ENCODE data around the gene LAMA3. TPM values are rescaled to one million over a fixed set of nuclear protein-coding genes. Genes with fewer than 3 reads are reported as not detected.

LAMA3 gene
- total RNA-seq, 2 donors from 2014 or later, result 0.07 TPM; not detected in 1

DNA sequence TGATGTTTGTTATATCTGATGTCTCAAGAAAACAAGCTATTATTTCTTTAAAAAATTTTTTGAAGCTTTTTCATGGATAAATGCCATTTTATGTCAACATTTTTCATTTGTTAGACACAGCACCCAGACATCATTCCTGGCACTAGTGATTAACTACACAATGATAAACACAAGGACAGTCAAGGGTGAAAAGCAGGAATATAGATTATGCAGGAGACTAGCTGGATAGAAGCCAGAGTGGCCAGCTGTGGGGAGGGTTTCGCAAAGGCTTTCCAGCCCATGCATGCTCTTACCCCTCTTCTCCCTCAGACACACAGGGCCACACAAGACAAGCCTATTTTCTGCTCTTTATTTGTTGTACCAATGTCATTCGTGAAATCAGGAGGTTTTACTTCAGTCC is 198.2 kb downstream of the LAMA3 start:
- no peak overlapping the region for H3K27ac Mint-ChIP-seq
- peaks cover 4% of the 10 kb centered on the region for H3K36me3 Mint-ChIP-seq (ENCODE audit: low read depth)
- H3K4me1 Mint-ChIP-seq, result peaks cover 22% of the 10 kb centered on the region
- no peak overlapping the region for H3K4me3 Mint-ChIP-seq
- no peak for DNase-seq
- no peaks in the 10 kb centered on the region for H3K9me3 ChIP-seq (ENCODE audit: control insufficient read depth, low read length, poor library complexity, severe bottlenecking)
- H3K27me3 Mint-ChIP-seq, result no peaks in the 10 kb centered on the region
- no peak for ATAC-seq

DNA sequence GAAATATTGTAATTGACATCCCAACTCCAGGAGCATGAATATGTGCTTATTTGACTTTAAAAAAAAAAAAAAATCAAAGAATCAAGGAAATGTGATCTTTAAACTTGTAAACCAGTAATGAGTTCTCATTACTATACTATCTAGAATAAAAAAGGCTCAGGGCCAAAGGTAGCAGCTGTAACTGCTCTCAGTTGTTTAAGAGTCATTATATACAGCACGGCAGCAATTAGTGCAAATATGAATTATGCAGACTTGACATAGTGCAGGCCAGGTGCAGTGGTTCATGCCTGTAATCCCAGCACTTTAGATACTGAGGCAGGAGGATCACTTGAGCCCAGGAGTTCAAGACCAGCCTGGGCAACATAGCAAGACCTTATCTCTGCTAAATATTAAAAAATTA is 199.6 kb downstream of the LAMA3 start:
- peaks cover 19% of the 10 kb centered on the region for H3K4me1 Mint-ChIP-seq

DNA sequence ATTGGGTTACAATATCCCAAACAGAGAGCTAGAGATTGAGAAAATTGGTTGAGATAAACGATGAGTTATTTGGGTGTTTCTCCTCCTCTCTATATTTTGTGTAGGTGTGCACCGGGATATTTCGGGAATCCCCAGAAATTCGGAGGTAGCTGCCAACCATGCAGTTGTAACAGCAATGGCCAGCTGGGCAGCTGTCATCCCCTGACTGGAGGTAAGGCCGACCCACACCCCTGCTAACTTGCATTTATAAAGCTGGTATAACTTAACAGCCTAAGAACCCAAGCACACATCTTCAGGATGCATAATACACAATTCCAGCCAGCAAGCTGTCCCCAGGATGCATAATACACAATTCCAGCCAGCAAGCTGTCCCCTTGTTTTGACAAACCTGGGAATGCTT is 200.7 kb downstream of the LAMA3 start:
- Mint-ChIP-seq H3K36me3 (ENCODE audit: low read depth) (peaks cover 2% of the 10 kb centered on the region), H3K4me3 (no peak overlapping the region), H3K27me3 (no peaks in the 10 kb centered on the region), H3K4me1 (peaks cover 16% of the 10 kb centered on the region), H3K27ac (no peak overlapping the region)
- no peaks in the 10 kb centered on the region for H3K9me3 ChIP-seq (ENCODE audit: control insufficient read depth, low read length, poor library complexity, severe bottlenecking)
- DNase-seq, result no peak
- no peak for ATAC-seq

More for the DNA sequence above, 199.6 kb downstream of the LAMA3 start:
- Mint-ChIP-seq H3K36me3 (ENCODE audit: low read depth) (peaks cover 2% of the 10 kb centered on the region), H3K4me3 (no peak overlapping the region), H3K27me3 (no peaks in the 10 kb centered on the region), H3K27ac (no peak overlapping the region)
- H3K9me3 ChIP-seq (ENCODE audit: control insufficient read depth, low read length, poor library complexity, severe bottlenecking), result no peaks in the 10 kb centered on the region
- no peak for ATAC-seq
- no peak for DNase-seq

DNA sequence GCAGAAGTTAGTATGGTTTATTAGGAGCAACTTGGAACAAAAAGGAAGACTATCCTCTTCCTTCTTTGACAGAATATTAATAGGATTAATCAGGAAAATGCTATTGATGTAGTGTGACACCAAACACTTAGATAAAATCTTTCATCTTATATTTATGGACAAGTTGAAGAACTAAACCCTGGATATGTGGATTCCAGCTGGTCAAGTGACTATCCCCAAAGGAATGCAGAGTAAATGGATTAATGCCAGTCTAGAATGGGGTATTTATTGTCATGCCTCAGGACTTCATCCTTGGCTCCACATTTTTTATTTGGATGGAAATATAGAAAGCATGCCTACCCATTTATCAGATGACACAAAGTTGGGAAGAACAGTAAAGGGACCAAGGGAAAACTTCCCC is 201.3 kb downstream of the LAMA3 start:
- H3K4me1 Mint-ChIP-seq, result peaks cover 12% of the 10 kb centered on the region
- H3K9me3 ChIP-seq (ENCODE audit: control insufficient read depth, low read length, poor library complexity, severe bottlenecking), result no peaks in the 10 kb centered on the region
- DNase-seq (no peak), ATAC-seq (no peak)
- H3K27me3 Mint-ChIP-seq, result no peaks in the 10 kb centered on the region
- no peak overlapping the region for H3K4me3 Mint-ChIP-seq
- no peak overlapping the region for H3K27ac Mint-ChIP-seq
- no peaks in the 10 kb centered on the region for H3K36me3 Mint-ChIP-seq (ENCODE audit: low read depth)

DNA sequence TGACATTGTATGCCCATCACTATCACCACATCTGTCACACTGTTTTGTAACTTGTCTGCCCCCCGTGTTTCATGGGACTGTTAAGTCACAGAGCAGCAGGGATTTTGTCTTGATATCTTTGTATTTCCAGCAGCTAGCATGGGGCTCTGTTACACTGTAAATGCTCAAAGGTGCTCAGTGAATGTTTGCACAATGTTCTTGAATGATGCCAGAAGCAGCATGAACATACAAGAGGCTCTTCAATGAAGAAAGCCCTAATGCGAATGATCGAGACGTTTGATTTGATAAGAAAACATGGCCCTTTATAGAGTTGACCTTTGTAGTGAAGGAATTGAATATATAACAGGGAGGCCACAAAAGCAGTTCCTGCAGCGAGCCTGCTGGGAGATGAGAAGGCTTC is 204.4 kb downstream of the LAMA3 start:
- DNase-seq, result no peak
- Mint-ChIP-seq H3K4me1 (no peaks in the 10 kb centered on the region), H3K4me3 (no peak overlapping the region), H3K27me3 (no peaks in the 10 kb centered on the region), H3K36me3 (ENCODE audit: low read depth) (no peaks in the 10 kb centered on the region), H3K27ac (peak overlapping the region; percentile 27)
- ATAC-seq, result no peak
- no peaks in the 10 kb centered on the region for H3K9me3 ChIP-seq (ENCODE audit: control insufficient read depth, low read length, poor library complexity, severe bottlenecking)

DNA sequence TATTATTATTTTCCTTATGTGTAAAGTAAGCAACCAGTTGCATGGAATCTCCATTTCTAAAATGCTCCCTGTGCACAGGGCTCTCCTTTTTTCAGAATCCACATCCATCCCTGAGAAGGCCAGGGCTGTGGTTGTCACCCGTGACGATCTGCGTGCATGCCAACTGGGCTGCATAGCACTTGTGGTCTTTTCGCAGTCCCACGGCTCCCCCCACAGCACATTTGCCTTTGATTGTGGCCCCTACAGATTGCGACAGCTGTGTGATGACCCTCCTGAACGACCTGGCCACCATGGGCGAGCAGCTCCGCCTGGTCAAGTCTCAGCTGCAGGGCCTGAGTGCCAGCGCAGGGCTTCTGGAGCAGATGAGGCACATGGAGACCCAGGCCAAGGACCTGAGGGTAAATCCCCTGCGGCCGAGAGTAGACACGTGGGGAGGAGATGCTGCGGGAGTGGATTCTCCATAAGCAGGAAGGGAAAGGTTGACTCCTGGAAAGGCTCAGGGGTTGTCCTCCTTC is 205.5 kb downstream of the LAMA3 start:
- Mint-ChIP-seq H3K4me1 (no peaks in the 10 kb centered on the region), H3K27me3 (no peaks in the 10 kb centered on the region), H3K36me3 (ENCODE audit: low read depth) (no peaks in the 10 kb centered on the region), H3K27ac (no peak overlapping the region), H3K4me3 (no peak overlapping the region)
- DNase-seq (no peak), ATAC-seq (no peak)
- H3K9me3 ChIP-seq (ENCODE audit: control insufficient read depth, low read length, poor library complexity, severe bottlenecking), result no peaks in the 10 kb centered on the region

DNA sequence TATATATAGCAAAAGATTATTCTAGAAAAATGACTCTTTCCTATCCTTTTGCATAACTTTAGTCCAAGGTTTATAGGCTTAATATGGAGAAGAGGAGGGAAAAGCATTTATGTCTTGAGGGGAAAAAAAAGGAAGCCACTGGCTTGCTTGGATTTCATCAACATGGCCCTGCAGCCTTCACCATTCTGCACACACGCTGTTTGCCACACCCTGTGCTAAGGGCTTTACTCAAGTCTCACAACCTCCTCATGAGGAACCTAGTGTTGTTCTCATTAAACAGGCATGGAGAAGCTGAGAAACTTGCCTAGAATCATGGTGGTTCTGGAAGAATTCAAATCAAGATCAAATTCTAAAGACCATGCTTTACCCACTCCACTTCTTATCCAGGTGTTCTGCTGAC is 208.0 kb downstream of the LAMA3 start:
- Mint-ChIP-seq H3K4me1 (peaks cover 3% of the 10 kb centered on the region), H3K4me3 (no peak overlapping the region), H3K27me3 (no peaks in the 10 kb centered on the region), H3K36me3 (ENCODE audit: low read depth) (no peaks in the 10 kb centered on the region), H3K27ac (no peak overlapping the region)
- ATAC-seq (no peak), DNase-seq (no peak)
- H3K9me3 ChIP-seq (ENCODE audit: control insufficient read depth, low read length, poor library complexity, severe bottlenecking), result no peaks in the 10 kb centered on the region

DNA sequence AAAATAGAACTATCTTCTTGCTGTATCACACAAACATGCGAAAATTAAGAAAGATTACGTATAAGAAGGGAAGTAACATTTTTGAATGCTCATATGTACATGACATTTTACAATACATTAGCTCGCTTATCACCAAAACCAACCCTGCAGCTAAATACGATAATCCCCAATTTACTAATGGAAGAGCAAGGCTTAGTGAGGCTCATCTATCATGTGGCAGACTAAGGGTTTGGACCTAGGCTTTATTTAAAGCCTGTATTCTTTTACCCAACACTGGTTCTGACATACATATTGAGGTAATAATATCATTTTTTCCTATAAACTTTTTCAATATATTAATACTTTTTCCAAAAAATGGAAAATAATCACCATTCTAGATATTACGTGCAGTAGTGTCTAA is 208.5 kb downstream of the LAMA3 start:
- DNase-seq, result no peak
- no peak overlapping the region for H3K4me3 Mint-ChIP-seq
- H3K36me3 Mint-ChIP-seq (ENCODE audit: low read depth), result no peaks in the 10 kb centered on the region
- no peaks in the 10 kb centered on the region for H3K27me3 Mint-ChIP-seq
- no peaks in the 10 kb centered on the region for H3K9me3 ChIP-seq (ENCODE audit: control insufficient read depth, low read length, poor library complexity, severe bottlenecking)
- no peak for ATAC-seq
- no peak overlapping the region for H3K27ac Mint-ChIP-seq
- peaks cover 3% of the 10 kb centered on the region for H3K4me1 Mint-ChIP-seq

DNA sequence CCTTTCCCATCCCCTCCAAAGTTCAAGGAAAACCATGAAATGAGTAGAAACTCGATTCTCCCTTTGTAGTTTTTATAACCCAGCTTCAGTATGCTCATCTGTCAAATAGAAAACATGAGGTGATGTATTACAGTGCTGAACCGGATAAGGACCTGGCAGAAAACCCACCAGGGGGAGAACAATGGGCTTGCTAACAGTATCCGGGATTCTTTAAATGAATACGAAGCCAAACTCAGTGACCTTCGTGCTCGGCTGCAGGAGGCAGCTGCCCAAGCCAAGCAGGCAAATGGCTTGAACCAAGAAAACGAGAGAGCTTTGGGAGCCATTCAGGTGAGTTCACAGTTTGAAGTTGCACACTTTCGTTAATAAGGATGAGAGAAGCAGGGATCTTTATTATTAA is 211.7 kb downstream of the LAMA3 start:
- H3K27ac Mint-ChIP-seq, result peak overlapping the region; percentile 51
- DNase-seq, result no peak
- H3K9me3 ChIP-seq (ENCODE audit: control insufficient read depth, low read length, poor library complexity, severe bottlenecking), result no peaks in the 10 kb centered on the region
- no peaks in the 10 kb centered on the region for H3K36me3 Mint-ChIP-seq (ENCODE audit: low read depth)
- ATAC-seq, result no peak
- no peak overlapping the region for H3K4me3 Mint-ChIP-seq
- H3K4me1 Mint-ChIP-seq, result peaks cover 3% of the 10 kb centered on the region
- no peaks in the 10 kb centered on the region for H3K27me3 Mint-ChIP-seq

DNA sequence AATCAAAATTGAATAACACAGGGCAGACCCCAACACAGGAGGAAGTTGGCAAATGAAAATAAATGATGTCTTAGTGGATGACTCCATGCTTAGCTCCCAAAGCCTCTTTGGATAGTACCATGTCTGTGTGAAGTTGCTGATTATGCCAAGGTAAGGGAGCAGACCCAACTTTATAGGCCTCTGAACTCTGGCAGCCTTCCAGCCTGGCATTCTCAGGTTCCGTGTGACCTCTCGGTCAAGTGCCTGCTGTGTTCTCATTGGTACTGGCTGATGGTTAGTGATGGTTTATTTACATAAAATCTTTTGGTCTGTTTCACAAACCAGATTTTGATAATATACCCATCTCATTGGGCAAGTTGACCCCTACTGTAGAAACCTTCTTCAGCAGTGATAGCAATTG is 213.1 kb downstream of the LAMA3 start:
- Mint-ChIP-seq H3K27ac (no peak overlapping the region), H3K27me3 (no peaks in the 10 kb centered on the region), H3K36me3 (ENCODE audit: low read depth) (no peaks in the 10 kb centered on the region), H3K4me3 (no peak overlapping the region), H3K4me1 (peaks cover 3% of the 10 kb centered on the region)
- ATAC-seq (no peak), DNase-seq (no peak)
- H3K9me3 ChIP-seq (ENCODE audit: control insufficient read depth, low read length, poor library complexity, severe bottlenecking), result no peaks in the 10 kb centered on the region

DNA sequence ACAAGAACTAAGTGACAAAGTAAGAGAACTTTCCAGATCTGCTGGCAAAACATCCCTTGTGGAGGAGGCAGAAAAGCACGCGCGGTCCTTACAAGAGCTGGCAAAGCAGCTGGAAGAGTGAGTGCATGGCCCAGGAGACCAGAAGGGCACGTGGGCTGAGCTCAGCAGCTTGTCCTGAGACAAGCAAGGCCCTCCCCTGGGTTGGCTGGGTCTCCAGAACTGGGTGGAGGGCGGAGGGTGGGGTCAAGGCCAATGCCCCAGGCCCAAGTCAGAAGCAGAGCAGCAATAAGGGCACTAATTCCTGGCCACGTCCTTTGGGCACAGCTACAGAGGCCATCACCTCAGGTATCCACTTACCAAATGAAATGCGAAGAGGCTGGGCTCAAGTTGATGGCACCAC is 214.7 kb downstream of the LAMA3 start:
- DNase-seq, result no peak
- Mint-ChIP-seq H3K27ac (no peak overlapping the region), H3K4me1 (peaks cover 3% of the 10 kb centered on the region), H3K4me3 (no peak overlapping the region), H3K27me3 (no peaks in the 10 kb centered on the region), H3K36me3 (ENCODE audit: low read depth) (no peaks in the 10 kb centered on the region)
- ATAC-seq, result no peak
- H3K9me3 ChIP-seq (ENCODE audit: control insufficient read depth, low read length, poor library complexity, severe bottlenecking), result no peaks in the 10 kb centered on the region

DNA sequence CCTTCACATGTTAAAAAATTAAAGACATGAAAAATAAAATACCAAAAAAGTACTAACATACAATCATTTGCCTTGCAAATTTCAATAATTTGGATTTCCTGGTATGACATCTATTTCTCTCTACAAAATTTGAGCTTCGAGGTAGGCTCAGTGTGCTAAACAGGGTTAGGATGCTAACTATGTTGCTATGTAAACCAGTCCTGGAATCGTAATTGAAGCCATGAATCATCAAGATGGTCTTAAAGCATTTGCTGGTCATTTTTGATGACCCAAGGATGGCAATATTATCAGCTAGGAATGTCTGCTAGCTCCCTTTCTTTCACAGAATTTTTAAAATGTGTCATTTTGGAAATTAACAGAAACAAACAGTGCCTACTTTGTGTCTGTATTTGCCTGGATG is 217.4 kb downstream of the LAMA3 start:
- Mint-ChIP-seq H3K4me3 (no peak overlapping the region), H3K27ac (no peak overlapping the region), H3K27me3 (no peaks in the 10 kb centered on the region), H3K36me3 (ENCODE audit: low read depth) (no peaks in the 10 kb centered on the region), H3K4me1 (no peaks in the 10 kb centered on the region)
- H3K9me3 ChIP-seq (ENCODE audit: control insufficient read depth, low read length, poor library complexity, severe bottlenecking), result no peaks in the 10 kb centered on the region
- ATAC-seq (no peak), DNase-seq (no peak)

DNA sequence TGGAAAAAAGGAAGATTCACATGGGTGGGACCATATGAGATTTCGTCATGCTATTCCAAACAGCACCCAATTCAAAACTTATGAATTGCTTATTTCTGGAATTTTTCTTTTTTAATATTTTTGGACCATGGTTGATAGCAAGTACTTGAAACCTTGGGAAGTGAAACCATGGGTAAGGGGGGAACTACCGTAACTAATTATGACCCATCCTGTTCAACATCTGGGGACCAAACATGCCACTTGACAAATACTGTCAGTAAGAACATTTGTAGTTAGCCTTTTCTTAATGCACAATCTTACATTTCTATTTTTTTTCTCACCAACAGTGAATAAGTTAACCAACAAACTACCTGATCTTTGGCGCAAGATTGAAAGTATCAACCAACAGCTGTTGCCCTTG is 219.6 kb downstream of the LAMA3 start:
- Mint-ChIP-seq H3K27me3 (no peaks in the 10 kb centered on the region), H3K27ac (no peak overlapping the region), H3K4me1 (no peaks in the 10 kb centered on the region), H3K4me3 (no peak overlapping the region), H3K36me3 (ENCODE audit: low read depth) (no peaks in the 10 kb centered on the region)
- DNase-seq (no peak), ATAC-seq (no peak)
- H3K9me3 ChIP-seq (ENCODE audit: control insufficient read depth, low read length, poor library complexity, severe bottlenecking), result no peaks in the 10 kb centered on the region

DNA sequence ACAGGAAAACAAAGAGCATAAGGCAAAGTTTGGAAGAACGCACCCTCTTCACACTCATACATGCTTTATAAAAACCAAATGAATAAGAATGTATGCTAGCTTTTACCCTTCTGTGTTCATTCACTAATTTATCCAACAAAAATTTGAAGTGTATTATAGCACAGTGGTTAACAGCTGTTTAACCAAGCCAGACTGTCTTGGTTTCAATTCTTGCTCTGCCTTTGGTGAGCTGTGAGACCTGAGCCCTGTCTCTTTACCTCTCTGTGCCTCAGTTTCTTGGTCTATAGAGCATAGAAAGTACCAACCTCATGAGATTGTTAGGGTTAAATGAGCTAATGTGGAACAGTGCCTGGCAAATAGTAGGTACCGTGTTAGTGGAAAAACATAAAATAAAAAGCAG is 220.8 kb downstream of the LAMA3 start:
- no peaks in the 10 kb centered on the region for H3K9me3 ChIP-seq (ENCODE audit: control insufficient read depth, low read length, poor library complexity, severe bottlenecking)
- ATAC-seq, result no peak
- H3K4me3 Mint-ChIP-seq, result no peak overlapping the region

More for the DNA sequence above, 220.8 kb downstream of the LAMA3 start:
- Mint-ChIP-seq H3K36me3 (ENCODE audit: low read depth) (no peaks in the 10 kb centered on the region), H3K27ac (no peak overlapping the region), H3K27me3 (no peaks in the 10 kb centered on the region), H3K4me1 (no peaks in the 10 kb centered on the region)
- DNase-seq, result no peak

Data from T-helper 17 cell (primary cell).